NAMALWA (cell line): ENCODE results near the gene PKD2L2.
"Not testable (repeated sequence)": the region's sequence is repeated elsewhere in the genome, so short reads cannot be mapped to it uniquely, and the experiment has no call there.

Experiments
- DNase-seq: peaks from one replicate; pipeline ENCODE4 v3.0.0-alpha.2; 2015; ENCODE audit warnings: low spot score

PKD2L2 gene

DNA sequence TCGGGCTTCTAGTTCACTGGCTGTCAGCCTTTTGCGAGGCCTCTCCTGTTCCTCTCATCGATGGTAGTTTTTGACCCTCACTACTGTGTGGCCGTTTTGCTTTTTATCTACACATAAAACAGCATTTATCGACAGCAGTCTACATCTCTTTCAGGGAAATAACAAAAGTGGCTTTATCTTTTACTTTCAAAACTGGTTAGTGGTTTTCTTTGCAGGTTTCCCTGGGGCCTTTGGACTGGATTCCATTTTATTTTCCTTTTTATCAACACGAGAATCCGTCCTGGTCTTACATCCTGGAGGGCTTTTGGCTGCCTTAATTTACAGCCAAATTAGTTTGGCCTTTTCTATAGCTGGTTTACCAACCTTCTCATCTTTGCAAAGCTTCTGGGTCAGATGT, 793 bp upstream of the PKD2L2 start:
- no peak for DNase-seq

DNA sequence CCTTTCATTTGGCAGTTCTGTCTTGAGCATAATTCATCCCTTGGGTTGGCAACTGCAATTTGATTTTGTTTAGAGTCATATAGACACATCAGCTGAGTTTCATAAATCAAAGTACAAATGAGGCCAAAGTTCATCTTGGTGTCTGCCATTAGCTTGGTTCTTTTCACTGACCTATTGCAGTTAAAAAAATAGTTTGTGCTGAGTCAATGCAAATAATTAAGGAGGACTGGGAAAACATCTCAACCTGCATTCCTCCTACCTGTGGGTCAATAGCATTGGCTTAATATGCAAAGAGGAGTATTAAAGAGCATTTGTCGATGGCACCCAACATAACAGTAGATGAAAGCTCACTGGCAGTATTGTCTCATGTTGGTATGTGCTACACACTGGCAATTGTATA, 1.6 kb downstream of the PKD2L2 start:
- no peak for DNase-seq

DNA sequence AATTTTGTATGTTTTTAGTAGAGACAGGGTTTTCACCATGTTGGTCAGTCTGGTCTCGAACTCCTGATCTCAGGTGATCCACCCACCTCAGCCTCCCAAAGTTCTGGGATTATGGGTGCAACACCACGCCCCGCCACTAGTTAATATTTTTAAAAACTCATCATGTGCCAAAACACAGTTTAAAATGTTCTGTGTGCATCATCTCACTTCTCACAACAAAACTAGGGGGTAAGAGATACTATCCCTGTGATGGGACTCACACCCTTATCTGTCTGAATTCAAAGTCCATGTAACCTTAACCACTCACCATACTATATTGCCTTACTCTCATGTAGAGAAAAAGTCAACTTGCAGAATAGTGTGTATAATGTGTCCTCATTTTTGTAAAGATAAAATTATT, 2.6 kb downstream of the PKD2L2 start:
- DNase-seq: peak; percentile 18

DNA sequence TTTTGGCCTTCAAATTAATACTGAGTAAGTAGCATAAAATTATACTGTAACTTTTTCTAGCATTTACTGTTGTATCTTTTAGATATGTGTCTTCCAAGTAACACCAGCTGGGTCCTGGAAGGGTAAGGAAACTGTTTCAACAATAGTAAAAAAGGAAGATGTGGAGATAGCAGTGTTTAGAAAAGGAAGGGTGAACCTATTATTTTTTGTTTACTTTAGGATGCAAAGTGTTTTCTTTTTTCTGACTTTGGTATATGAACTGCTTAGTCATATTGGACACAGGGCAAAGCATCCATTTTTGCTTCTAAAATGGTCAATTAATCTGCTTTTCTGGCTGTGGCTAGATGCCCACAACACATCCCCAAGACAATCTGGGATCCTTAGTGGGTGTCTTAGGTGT, 5.3 kb downstream of the PKD2L2 start:
- no peak for DNase-seq

DNA sequence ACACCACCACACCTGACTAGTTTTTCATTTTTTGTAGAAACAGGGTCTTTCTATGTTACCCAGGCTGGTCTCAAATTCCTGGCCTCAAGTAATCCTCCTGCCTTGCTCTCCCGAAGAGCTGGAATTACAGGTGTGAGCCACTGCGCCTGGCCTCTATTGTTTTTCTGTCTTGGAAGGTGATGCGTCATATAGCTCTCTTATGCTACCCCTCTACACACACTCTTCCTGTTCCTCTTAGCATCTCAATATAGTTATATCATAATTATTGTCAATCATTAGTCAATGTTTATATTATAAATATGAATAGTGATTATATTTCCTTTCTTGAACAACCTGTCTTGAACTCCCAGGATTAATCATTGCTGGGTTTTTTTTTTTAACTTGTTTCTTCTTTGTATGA, 7.3 kb downstream of the PKD2L2 start:
- no peak for DNase-seq

DNA sequence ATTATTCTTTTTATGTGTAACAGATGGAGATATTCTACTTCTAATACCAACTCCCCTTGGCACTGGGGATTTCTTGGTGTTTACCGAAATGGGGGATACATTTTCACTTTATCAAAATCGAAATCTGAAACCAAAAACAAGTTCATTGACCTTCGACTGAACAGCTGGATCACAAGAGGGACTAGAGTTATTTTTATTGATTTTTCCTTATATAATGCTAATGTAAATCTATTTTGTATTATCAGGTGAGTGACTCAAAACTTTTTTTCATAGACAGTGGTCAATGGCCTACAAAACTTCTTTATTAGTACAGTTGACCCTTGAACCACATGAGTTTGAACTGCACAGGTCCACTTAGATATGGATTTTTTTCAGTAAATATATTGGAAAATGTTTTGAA, 10.2 kb downstream of the PKD2L2 start:
- DNase-seq: no peak

DNA sequence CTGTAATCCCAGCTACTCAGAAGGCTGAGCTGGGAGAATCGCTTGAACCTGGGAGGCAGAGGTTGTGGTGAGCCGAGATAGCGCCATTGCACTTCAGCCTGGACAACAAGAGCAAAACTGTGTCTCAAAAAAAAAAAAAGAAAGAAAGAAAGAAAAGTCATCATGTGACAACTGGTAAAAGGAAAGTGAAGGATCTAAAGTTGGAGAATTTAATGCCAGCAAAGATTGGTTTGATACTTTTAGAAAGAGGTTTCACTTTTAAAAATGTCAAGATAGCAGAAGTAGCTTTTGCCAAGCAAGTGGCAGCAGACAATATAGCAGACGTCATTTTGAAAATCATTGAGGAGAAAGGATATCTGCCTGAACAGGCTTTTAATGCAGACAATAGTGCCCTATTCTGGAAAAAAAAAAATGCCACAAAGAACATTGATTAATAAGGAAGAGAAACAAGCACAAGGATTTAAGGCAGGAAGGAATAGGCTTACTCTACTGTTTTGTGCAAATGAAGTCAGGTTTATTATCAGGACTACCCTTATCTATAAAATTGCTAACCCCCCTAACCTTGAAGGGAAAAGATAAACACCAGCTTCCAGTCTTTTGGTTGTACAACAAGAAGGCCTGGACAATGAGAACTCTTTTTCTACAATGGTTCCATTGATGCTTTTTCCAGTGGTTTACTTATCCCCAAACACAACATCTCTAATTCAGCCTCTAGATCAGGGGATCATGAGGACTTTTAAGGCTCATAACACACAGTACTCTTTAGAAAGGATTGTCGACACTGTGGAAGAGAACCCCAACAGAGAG, 12.0 kb downstream of the PKD2L2 start:
- no peak for DNase-seq

DNA sequence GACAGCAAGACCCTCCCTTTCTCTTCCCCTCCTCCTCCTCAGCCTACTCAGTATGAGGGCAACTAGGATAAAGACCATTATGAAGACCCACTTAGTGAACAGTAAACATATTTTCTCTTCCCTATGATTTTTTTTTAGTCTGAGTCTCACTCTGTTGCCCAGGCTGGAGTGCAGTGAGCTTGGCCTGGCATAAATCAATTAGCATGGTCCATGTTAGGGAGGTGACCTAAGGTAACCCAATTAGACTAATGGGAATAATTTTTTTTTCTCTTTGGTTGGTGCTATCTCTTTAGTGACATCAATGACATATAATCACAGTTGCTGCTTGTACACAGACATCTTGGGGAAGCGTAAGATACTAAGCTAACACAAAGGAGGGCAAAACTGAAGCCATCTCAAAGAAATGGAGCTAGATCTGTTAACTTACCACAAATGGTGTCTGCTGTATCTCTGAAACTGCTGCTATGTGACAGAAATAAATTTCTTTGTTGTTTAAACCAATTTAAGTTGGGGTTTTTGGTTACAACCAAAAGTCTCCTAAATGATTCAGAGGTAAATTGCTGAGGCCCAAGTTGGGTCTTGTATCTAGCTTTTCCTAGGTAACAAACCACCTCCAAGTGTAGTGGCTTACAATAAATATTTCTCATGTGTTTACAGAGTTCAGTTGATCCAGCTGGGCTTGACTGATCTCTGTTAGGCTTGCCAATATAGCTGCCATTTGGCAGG, 13.3 kb downstream of the PKD2L2 start:
- no peak for DNase-seq

DNA sequence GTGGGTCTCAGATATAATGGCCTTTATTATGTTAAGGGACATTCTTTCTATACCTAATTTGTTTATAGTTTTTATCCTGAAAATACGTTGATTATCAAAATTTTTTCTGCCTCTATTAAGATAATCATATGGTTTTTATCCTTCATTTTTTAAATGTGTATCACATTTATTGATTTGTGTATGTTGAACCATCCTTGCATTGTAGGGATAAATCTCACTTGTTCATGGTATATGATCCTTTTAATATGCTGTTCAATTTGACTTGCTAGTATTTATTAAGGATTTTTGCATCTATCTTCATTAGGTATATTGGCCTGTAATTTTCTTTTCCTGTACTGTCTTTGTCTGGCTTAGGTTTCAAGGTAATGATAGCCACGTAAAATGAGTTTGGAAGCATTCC, 25.5 kb downstream of the PKD2L2 start:
- DNase-seq: no peak

DNA sequence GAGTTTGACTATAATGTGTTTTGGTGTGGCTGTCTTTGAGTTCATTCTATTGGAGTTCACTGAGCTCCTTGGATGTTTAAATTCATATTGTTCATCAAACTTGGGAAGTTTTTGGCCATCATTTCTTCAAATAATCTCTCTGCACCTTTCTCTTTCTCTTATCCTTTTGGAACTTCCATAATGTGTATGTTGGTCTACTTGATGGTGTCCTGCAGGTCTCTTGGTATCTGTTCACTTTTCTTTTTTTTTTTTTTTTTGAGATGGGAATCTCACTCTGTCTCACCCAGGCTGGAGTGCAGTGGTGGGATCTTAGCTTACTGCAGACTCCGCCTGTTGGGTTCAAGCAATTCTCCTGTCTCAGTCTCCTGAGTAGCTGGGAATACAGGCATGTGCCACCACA, 27.7 kb downstream of the PKD2L2 start:
- no peak for DNase-seq

DNA sequence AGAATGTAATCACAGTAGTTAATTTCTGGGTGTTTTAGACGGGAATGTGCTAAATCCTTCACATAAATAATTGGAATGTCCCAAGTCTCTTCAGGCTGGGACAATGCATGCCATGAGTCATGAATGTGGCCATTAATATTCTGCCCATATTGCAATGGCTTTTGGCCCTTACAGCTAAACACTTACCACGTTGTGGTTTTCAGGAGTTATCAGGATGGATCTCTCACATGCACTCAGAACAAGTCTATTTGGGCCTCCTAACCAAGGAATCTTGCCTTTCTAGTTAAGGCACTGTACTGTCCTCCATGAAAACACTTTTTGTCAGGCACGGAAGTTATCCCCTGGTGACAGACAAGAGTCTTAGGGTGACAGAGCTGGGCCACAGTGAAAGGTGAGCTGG, 32.7 kb downstream of the PKD2L2 start:
- DNase-seq: no peak

DNA sequence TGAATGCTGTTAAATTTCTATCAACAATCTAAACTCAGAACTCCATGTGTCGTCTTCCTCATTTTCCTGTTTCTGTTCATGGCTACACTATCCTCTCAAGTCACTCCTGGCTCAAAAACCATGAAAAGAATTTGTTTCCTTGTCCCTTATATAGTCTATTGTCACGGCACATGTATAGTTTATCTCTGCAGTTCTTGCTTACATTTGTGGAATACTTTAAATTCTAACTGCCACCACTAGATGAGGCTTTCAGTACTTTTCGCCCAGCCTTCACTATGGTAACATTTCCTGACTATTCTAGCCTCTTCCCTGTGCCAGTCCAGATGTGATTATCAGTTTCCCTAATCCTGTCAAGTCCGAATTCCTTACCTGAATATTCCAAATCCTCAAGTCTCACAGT, 34.6 kb downstream of the PKD2L2 start:
- DNase-seq: no peak

DNA sequence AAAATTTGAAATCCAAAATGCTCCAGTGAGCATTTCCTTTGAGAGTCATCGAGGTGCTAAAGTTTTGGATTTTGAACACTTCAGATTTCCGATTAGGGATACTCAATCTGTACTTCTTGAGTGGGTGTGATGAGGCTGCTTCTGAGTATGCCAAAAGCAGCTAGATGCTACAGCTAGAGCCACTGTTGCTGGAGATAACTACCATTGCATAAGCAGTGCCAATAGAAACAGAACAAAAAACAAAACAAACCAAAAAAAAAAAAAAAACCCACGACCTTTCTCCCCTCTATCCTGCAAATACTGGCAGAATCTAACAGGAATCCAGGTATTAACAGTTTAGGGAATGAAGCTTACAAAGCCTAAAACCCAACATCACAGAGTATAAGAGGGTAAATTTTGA, 43.5 kb downstream of the PKD2L2 start:
- DNase-seq: no peak

DNA sequence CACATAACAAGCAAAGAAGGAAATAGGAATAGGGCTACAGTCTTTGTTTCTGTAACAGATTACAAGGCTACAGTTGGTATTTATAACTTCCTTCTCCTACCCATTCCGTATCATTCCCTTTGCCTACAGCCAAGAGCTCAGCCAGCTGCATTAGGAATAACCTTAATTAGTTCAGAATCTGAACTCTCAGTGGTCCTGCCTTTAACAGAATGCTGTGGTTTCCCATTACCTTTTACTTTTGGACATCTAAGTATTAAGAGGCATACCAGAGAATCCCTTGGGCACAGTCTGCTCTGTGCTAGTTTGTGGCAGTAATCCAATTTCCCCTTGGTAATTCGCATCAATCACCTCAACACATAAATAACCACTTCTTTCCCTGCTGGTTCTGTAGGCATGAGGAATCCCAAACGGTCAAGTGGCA, 44.2 kb downstream of the PKD2L2 start:
- no peak for DNase-seq

DNA sequence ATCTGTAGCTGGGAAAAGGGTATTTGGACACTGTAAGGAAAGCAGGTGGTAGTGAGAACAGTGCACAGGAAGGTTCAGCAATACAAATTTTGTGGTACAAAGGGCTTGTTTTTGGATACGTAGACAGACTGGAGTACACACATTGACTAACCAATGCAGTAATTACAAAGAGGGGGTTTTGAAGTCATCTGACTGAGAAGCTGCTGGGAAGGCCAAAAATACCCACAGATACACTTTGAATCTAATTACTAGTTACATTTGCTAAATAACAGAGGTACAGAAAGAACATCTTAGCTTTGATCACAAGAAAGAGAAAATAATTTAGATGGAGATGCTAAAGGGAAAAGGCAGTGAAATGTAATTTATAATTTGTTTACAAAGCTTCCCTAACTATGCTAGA, 45.9 kb downstream of the PKD2L2 start:
- DNase-seq: no peak

DNA sequence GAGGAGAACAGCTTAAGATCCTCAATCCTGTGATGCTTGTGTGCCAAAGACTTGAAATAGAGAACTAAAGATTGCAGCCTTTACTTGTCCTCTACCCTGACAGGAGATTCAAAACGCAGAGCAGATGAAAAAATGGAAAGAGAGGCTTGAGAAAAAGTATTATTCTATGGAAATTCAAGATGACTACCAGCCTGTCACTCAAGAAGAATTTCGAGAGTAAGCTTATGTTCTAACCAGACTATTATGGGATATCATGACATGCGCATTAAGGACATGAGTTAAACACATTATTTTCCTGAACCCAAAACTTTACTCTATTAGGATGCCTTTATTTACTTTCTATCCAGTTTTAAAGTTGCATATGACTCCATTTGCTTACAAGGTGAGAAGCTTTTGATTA, 46.4 kb downstream of the PKD2L2 start:
- DNase-seq: no peak

DNA sequence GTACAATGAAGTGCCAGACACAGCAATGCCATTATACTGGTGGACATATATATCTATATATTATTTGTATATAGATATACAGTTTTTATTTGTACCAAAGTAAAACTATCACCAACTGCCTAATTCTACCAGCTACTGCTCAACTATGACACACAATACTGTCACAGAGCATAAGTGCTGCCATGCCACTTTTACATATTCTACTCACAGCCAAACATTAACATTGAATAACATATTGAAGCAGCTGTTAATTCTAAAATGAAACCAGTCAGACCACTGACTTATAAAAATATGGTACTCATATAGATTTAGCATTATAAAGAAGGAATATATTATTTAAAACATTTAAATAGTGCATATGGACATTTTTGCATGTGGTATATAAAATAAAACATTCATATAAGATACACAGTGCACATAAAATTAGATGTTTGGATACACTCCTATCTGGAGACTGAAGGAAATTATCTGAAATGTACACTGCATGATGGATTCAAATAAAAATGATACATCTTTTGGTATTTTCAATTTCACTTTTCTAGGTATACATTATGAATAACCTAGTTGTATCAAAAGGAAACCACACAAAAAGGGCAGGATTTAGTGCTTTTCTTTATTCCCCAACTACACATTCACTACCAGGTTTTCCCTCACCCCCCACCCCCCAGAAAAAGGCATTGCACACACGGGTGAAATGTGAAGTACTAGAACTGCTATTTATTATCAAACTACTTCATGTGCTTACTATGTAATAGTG, 48.9 kb downstream of the PKD2L2 start:
- no peak for DNase-seq

DNA sequence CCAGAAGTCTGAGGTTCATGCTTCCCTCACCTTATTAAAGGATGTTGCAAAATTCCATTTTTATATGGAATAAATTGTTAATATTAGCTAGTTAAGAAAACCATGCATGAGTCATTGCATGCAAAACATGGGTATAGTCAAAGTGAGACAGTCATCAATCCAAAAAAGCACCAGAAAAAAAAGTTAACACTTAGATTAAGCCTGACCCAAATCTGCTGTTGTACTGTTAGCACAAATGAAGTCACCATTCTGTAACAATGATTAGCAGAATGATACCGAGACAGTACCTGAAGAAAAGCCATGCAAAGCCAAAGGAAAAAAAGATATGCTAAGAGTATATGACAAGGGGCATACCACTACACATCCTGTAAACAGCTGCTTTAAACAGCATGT, 49.5 kb downstream of the PKD2L2 start:
- DNase-seq: no peak

DNA sequence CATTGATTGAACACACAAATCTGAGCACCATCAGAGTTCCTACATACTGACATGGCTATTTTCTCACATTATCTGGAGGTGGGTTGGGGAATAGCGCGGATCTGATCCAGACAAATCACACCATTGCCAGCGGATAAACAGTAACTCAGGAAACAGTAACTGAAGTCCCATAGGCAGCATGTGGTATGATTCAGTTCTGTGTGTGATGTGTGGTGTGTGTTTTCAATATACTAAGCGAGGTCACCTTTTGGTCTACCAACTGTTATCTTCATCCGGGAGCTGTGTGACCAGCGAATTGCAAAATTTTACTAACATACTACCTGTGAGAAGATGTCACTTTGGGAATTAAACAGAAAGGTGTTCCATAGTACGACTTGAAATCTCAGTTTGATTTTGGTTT, 50.1 kb downstream of the PKD2L2 start:
- no peak for DNase-seq

DNA sequence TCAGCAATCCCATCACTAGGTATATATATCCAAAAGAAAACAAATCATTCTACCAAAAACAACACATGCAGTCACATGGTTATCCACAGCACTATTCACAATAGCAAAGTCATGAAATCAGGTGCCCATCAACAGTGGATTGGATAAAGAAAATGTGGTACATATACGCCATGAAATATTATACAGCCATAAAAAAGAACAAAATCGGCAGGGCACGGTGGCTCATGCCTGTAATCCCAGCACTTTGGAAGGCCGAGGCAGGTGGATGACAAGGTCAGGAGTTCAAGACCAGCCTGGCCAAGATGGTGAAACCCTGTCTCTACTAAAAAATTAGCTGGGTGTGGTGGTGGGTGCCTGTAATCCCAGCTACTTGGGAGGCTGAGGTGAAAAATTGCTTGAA, 55.0 kb downstream of the PKD2L2 start:
- DNase-seq: not testable (repeated sequence)

DNA sequence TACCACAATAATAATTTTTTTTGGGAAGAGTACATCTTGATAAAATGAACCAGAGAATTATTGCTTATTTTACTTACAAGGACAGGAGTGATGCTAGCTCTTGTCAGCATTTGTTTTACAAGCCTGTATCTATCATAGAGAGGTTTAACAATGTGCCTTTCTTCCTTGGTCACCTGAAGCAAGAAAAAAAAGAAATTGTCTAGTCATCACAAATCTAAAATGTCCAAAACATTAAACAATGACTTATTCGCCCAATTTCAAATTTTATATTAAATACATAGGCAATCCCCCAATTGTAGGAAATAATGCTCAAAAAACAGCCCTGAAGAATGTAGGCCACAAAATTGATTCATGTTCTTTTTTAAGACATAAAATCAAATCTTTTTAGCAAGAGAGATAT, 56.6 kb downstream of the PKD2L2 start:
- DNase-seq: no peak

DNA sequence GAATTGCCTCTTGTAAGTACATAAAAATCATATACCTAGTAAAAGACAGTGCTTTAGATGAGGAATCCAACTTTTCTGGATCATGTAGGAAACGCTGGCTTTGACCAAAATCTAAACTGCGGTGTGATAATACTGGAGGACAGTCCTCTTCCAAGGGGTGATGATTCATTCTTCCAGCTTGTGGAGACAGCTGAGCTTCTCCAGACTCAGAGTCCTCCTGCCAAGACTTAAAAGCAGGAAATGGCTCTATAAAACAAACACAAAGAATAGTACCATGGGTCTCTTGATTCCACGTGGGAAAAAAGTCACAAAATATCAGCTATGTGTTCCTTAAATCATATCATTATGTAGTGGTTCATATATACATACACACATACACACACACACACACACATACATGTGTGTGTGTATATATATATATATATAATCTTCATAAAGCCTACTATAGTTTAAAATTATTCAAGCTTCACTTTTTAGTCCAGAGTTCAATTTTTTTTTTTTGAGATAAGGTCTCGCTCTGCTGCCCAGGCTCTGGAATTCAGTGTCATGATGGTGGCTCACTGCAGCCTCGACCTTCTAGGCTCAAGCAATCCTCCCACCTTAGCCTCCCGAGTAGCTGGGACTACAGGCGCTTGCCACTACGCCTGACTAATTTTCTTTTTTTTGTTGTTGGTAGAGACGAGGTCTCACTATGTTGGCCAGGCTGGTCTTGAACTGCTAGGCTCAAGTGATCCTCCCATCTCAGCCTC, 65.0 kb downstream of the PKD2L2 start:
- DNase-seq: no peak
